ENCODE results near the gene COQ8B. TPM values are rescaled to one million over a fixed set of nuclear protein-coding genes. Genes with fewer than 3 reads are reported as not detected.

The COQ8B gene
- total and polyA plus RNA-seq, 11 donors: 18.2 to 49.7 (median 27.8) TPM

- intact Hi-C loops (cut with DNase I): no loop called here
- DNase-seq (no peak), ATAC-seq (no peak)
Measured at GRCh38 chr19:40692212-40692551, 24.5 kb downstream of the COQ8B start.

GRCh38 chr19:40691421-40692211, 25.1 kb downstream of the COQ8B start:
- Histone ChIP-seq H3K27ac (peak overlapping the region; percentile 82 to 94 (median 86)), H3K4me3 (peak overlapping the region in 9 of 12 donors; percentile 59 to 93 (median 72)), H3K9me3 (no peaks in the 10 kb centered on the region), H3K36me3 (peaks cover 0 to 45% (median 22%) of the 10 kb centered on the region in 9 donors), H3K4me1 (peaks cover 0 to 43% (median 20%) of the 10 kb centered on the region in 12 donors), H3K27me3 (no peaks in the 10 kb centered on the region)
- ATAC-seq (no peak), DNase-seq (peak in 2 of 5 donors; percentile 38 to 59)
- no peak for TF ChIP-seq POLR2A (IDR thresholded peaks at IDR 0.05)
- WGBS, 4 donors: 75 to 82% (median 80%) methylated on average over 21 to 23 of the region's 24 CpGs
- intact Hi-C loops (cut with DNase I): loop anchor here in 4 of 10 donors (2.0 kb wide), 2 partner anchors 23 to 59 kb away; partner anchors contain the start of genes ACTMAP (in 1 of the 4) and SNRPA (in 1 of the 4)

More at GRCh38 chr19:40692212-40692551, 24.5 kb downstream of the COQ8B start:
- Histone ChIP-seq H3K4me1 (peaks cover 0 to 40% (median 19%) of the 10 kb centered on the region in 12 donors), H3K27me3 (no peaks in the 10 kb centered on the region), H3K9me3 (no peaks in the 10 kb centered on the region), H3K36me3 (peaks cover 0 to 45% (median 18%) of the 10 kb centered on the region in 9 donors), H3K4me3 (no peak overlapping the region), H3K27ac (peak overlapping the region in 6 of 12 donors; percentile 82 to 94 (median 88))
- no peak for TF ChIP-seq CTCF (IDR thresholded peaks at IDR 0.05)
- TF ChIP-seq POLR2A (IDR thresholded peaks at IDR 0.05): no peak
- WGBS, 4 donors: 76 to 92% (median 87%) methylated on average over 6 to 14 of the region's 14 CpGs

- Histone ChIP-seq H3K9me3 (no peaks in the 10 kb centered on the region), H3K36me3 (peaks cover 0 to 44% (median 25%) of the 10 kb centered on the region in 9 donors), H3K27me3 (no peaks in the 10 kb centered on the region), H3K27ac (peak overlapping the region; percentile 82 to 94 (median 86)), H3K4me1 (peaks cover 0 to 43% (median 20%) of the 10 kb centered on the region in 12 donors), H3K4me3 (peak overlapping the region; percentile 58 to 93 (median 72))
- peak; percentile 96 to 97 (median 96) for DNase-seq
- ATAC-seq: peak; percentile 86 to 91 (median 90)
- TF ChIP-seq POLR2A (IDR thresholded peaks at IDR 0.05) (peak in 1 of 2 donors; percentile 40), CTCF (IDR thresholded peaks at IDR 0.05) (no peak)
- whole genome bisulfite sequencing, 4 donors: 3 to 10% (median 6%) methylated on average over 16 to 56 of the region's 56 CpGs
- intact Hi-C loops (cut with DNase I): loop anchor here in 4 of 10 donors (1.0 to 2.0 kb wide), 4 partner anchors 24 to 60 kb away; partner anchors contain the start of genes ACTMAP (in 1 of the 4) and SNRPA (in 1 of the 4)
Measured at GRCh38 chr19:40690693-40691420, 25.8 kb downstream of the COQ8B start.

- Histone ChIP-seq H3K4me3 (peak within 1 kb of the TSS; percentile 58 to 93 (median 72)), H3K4me1 (peaks cover 0 to 43% (median 20%) of the 10 kb centered on the region in 12 donors), H3K36me3 (peaks cover 0 to 44% (median 25%) of the 10 kb centered on the region in 9 donors), H3K27me3 (no peaks in the 10 kb centered on the region), H3K9me3 (no peaks in the 10 kb centered on the region), H3K27ac (peak within 1 kb of the TSS; percentile 82 to 94 (median 87))
- WGBS, 4 donors: 2 to 9% (median 5%) methylated on average over 19 to 50 of the region's 50 CpGs
- no peak for ATAC-seq
- no peak for TF ChIP-seq CTCF (IDR thresholded peaks at IDR 0.05)
- TF ChIP-seq POLR2A (IDR thresholded peaks at IDR 0.05): peak in 1 of 2 donors; percentile 69
- DNase-seq: no peak
- intact Hi-C loops (cut with DNase I): loop anchor here in 4 of 10 donors (1.0 to 2.0 kb wide), 4 partner anchors 25 to 61 kb away; partner anchors contain the start of genes ACTMAP (in 1 of the 4) and SNRPA (in 1 of the 4)
Measured at GRCh38 chr19:40690050-40690692, 26.5 kb downstream of the COQ8B start, which contains the start of gene NUMBL. Gene NUMBL, minus strand, starts transcription at chr19:40690651. Its CDS starts 168 bp downstream, at chr19:40690483.

Data from heart left ventricle (tissue), 16 donors.